M059J (cell line): ENCODE data around the gene ZIM2. TPM values are rescaled to one million over a fixed set of nuclear protein-coding genes. Genes with fewer than 3 reads are reported as not detected.

Source experiments
- DNase-seq: peaks from one replicate; pipeline ENCODE4 v3.0.0-alpha.2; 2012; ENCODE audit warnings: low read depth
- total RNA-seq: library from RNA; depleted of rRNA; stranded (reverse); fragments of >200 nt; shearing (Covaris generic); gene quantifications from 2 replicates; pipeline ENCODE4 v1.2.3, GENCODE V29; 2014

The ZIM2 gene
- total RNA-seq, 1 experiment from 2014 or later, result not detected

- DNase-seq, result peak; percentile 95
These were observed 1.4 kb downstream of the ZIM2 start for GRCh38 chr19:56838909-56839651.

- peak; percentile 73 for DNase-seq
These were observed 2.3 kb downstream of the ZIM2 start for GRCh38 chr19:56838024-56838908.

- DNase-seq, result peak; percentile 81
These were observed 3.0 kb downstream of the ZIM2 start for GRCh38 chr19:56837492-56838023.

- peak; percentile 29 for DNase-seq
These were observed 3.5 kb downstream of the ZIM2 start for GRCh38 chr19:56837004-56837403.

GRCh38 chr19:56836059-56836458 lies 4.5 kb downstream of the ZIM2 start:
- DNase-seq, result no peak

- no peak for DNase-seq
These were observed 5.1 kb downstream of the ZIM2 start for GRCh38 chr19:56835401-56835800.

- DNase-seq, result peak; percentile 36
These were observed 5.8 kb downstream of the ZIM2 start for GRCh38 chr19:56834564-56835375.

- no peak for DNase-seq
These were observed 8.1 kb downstream of the ZIM2 start for GRCh38 chr19:56832352-56832928.

- no peak for DNase-seq
These were observed 9.3 kb downstream of the ZIM2 start for GRCh38 chr19:56831255-56831654.

- DNase-seq, result no peak
These were observed 10.9 kb downstream of the ZIM2 start for GRCh38 chr19:56829596-56829995.

GRCh38 chr19:56827708-56828107 lies 12.8 kb downstream of the ZIM2 start:
- DNase-seq, result no peak

GRCh38 chr19:56823956-56824355 lies 16.6 kb downstream of the ZIM2 start:
- DNase-seq, result no peak

GRCh38 chr19:56823417-56823816 lies 17.1 kb downstream of the ZIM2 start:
- DNase-seq, result no peak

- DNase-seq, result no peak
These were observed 17.8 kb downstream of the ZIM2 start for GRCh38 chr19:56822755-56823154.

GRCh38 chr19:56821675-56822074 lies 18.9 kb downstream of the ZIM2 start:
- no peak for DNase-seq

GRCh38 chr19:56821209-56821608 lies 19.3 kb downstream of the ZIM2 start:
- DNase-seq, result no peak

GRCh38 chr19:56819166-56819565 lies 21.4 kb downstream of the ZIM2 start:
- no peak for DNase-seq

- no peak for DNase-seq
These were observed 25.9 kb downstream of the ZIM2 start for GRCh38 chr19:56814656-56815055.

- no peak for DNase-seq
These were observed 27.0 kb downstream of the ZIM2 start for GRCh38 chr19:56813531-56813930.

GRCh38 chr19:56811480-56811879 lies 29.0 kb downstream of the ZIM2 start:
- DNase-seq, result no peak

- no peak for DNase-seq
These were observed 30.3 kb downstream of the ZIM2 start for GRCh38 chr19:56810260-56810659.
